Ascending aorta (tissue), 2 donors: ENCODE measurements around the gene TUBB2A. TPM values are rescaled to one million over a fixed set of nuclear protein-coding genes. Genes with fewer than 3 reads are reported as not detected.

Experiments
- DNase-seq, 2 donors: peaks; one replicate each; pipeline ENCODE4 v3.0.0-alpha.2; 2019; ENCODE audit warnings: low spot score in 2 of 2
- H3K27ac ChIP-seq, 2 donors: fragments of 200-600 bp; sonication (generic); one replicate each; pipeline ENCODE4 v1.5.1; 2016 to 2017; ENCODE audit warnings: mild to moderate bottlenecking in 1 of 2
- H3K27me3 ChIP-seq: fragments of 200-600 bp; sonication (generic); one replicate; pipeline ENCODE4 v1.5.1; 2017
- H3K36me3 ChIP-seq, 2 donors: fragments of 200-600 bp; sonication (generic); one replicate each; pipeline ENCODE4 v1.5.1; 2016
- H3K4me1 ChIP-seq, 2 donors: fragments of 200-600 bp; sonication (generic); one replicate each; pipeline ENCODE4 v1.5.1; 2016 to 2017; ENCODE audit warnings: mild to moderate bottlenecking in 1 of 2
- H3K4me3 ChIP-seq, 2 donors: fragments of 200-600 bp; sonication (generic); one replicate each; pipeline ENCODE4 v1.5.1; 2016 to 2017; ENCODE audit warnings: mild to moderate bottlenecking in 1 of 2
- H3K9me3 ChIP-seq, 2 donors: fragments of 200-600 bp; sonication (generic); one replicate each; pipeline ENCODE4 v1.5.1; 2016
- CTCF ChIP-seq, 3 experiments: fragments of 200-600 bp in 2 of 3; fragments of 450-650 bp in 1 of 3; sonication (generic) in 2 of 3; IDR thresholded peaks; one replicate each; pipeline ENCODE4 v1.5.1; 2016 to 2019; ENCODE audit warnings: antibody characterized with exemption in 3 of 3, mild to moderate bottlenecking in 1 of 3, moderate library complexity in 1 of 3
- intact Hi-C: fragments of 100-400 bp; cut with DNase I; formaldehyde crosslinking; loops from one replicate; pipeline ENCODE4 v1.15.1; 2023
- total RNA-seq: library from RNA; depleted of rRNA; stranded (reverse); fragments of >200 nt; gene quantifications from one replicate; pipeline ENCODE4 v1.1.0, GENCODE V29; 2016

TUBB2A gene
- total RNA-seq, 1 donor from 2014 or later: 121 TPM

- intact Hi-C loops: no loop called here
- DNase-seq: no peak
- H3K27ac ChIP-seq: no peak overlapping the region
- no peaks in the 10 kb centered on the region for H3K9me3 ChIP-seq
- H3K27me3 ChIP-seq: no peaks in the 10 kb centered on the region
- TF ChIP-seq CTCF (IDR thresholded peaks at IDR 0.05): no peak
- peaks cover 33 to 59% of the 10 kb centered on the region in 2 donors for H3K36me3 ChIP-seq
- no peak overlapping the region for H3K4me3 ChIP-seq
- no peaks in the 10 kb centered on the region for H3K4me1 ChIP-seq
These were observed 20.9 kb downstream of the TUBB2A start for GRCh38 chr6:3136292-3137011.

DNA sequence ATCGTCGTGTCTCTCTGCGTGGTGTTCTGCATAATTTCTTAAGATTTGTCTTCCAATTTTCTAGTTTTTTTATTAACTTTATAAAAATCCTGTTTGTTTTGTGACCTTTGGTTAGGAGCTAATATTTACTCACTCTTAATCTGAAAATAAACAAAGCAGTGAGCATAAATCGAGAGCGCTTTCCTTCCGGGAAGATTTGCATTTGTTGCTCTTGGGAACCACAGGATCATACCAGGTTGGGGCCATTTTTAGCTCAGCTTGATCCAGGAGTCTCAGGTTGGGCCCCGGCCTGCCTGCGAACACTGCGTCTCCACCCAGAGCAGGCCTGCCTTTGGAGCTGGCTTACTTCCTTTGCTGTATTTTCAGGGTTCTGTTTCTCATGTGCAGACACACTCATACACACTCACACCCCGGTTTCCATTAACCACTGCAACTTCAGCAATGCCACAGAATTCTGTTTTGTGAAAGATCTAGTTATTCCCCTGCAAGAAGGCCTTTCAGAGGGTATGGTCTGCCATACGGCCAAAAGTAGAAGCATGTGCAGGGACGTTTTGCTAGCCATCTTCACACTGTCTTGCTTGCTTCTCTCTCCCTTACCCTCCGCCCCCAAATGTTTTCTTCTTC, 21.6 kb downstream of the TUBB2A start:
- DNase-seq: no peak

DNA sequence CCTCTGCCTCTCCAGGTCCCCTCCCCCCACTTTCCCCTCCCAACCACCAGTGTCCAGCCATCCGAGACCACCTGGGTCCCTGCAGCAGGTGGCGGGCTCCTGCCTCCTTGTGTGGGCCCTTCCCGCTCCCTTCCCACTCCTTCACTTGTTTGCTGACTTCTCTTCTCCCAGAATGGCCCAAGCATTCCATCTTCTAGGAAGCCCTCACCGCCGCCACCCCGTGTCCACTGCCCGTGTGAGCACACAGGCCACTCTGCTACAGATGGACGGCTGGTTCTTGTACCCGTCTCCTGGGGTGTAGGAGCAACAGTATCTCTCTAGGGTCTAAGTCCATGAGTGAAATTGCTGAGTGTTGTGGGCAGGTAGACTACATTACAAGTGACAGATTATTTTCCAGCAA, 23.8 kb downstream of the TUBB2A start:
- DNase-seq: no peak
- Histone ChIP-seq H3K4me1 (no peaks in the 10 kb centered on the region), H3K4me3 (no peak overlapping the region), H3K9me3 (no peaks in the 10 kb centered on the region), H3K36me3 (peaks cover 32 to 50% of the 10 kb centered on the region in 2 donors), H3K27ac (no peak overlapping the region), H3K27me3 (no peaks in the 10 kb centered on the region)
- intact Hi-C loops: no loop called here
- TF ChIP-seq CTCF (IDR thresholded peaks at IDR 0.05): no peak

More for the DNA sequence above, 21.6 kb downstream of the TUBB2A start:
- Histone ChIP-seq H3K36me3 (peaks cover 31 to 54% of the 10 kb centered on the region in 2 donors), H3K27ac (no peak overlapping the region), H3K4me1 (no peaks in the 10 kb centered on the region), H3K9me3 (no peaks in the 10 kb centered on the region), H3K27me3 (no peaks in the 10 kb centered on the region), H3K4me3 (no peak overlapping the region)
- TF ChIP-seq CTCF (IDR thresholded peaks at IDR 0.05): no peak
- intact Hi-C loops: no loop called here

- H3K4me1 ChIP-seq: no peaks in the 10 kb centered on the region
- H3K4me3 ChIP-seq: no peak overlapping the region
- no peaks in the 10 kb centered on the region for H3K9me3 ChIP-seq
- no peak overlapping the region for H3K27ac ChIP-seq
- H3K27me3 ChIP-seq: no peaks in the 10 kb centered on the region
- DNase-seq: no peak
- TF ChIP-seq CTCF (IDR thresholded peaks at IDR 0.05): no peak
- intact Hi-C loops: no loop called here
- H3K36me3 ChIP-seq: peaks cover 20 to 33% of the 10 kb centered on the region in 2 donors
These were observed 25.6 kb downstream of the TUBB2A start for GRCh38 chr6:3131695-3132094.

GRCh38 chr6:3128356-3129108, 28.8 kb downstream of the TUBB2A start:
- no peak for TF ChIP-seq CTCF (IDR thresholded peaks at IDR 0.05)
- intact Hi-C loops: loop anchor here (10.0 kb wide), 2 partner anchors 226 to 866 kb away; no protein-coding TSS in a partner anchor
- no peak overlapping the region for H3K27ac ChIP-seq
- no peaks in the 10 kb centered on the region for H3K4me1 ChIP-seq
- H3K4me3 ChIP-seq: no peak overlapping the region
- DNase-seq: no peak
- no peaks in the 10 kb centered on the region for H3K27me3 ChIP-seq
- H3K36me3 ChIP-seq: peaks cover 20 to 23% of the 10 kb centered on the region in 2 donors
- H3K9me3 ChIP-seq: no peaks in the 10 kb centered on the region
